Tibial artery (tissue), 4 donors: ENCODE results near the gene ASIC2.
"Not testable (repeated sequence)": the region's sequence is repeated elsewhere in the genome, so short reads cannot be mapped to it uniquely, and the experiment has no call there.

Experiments
- DNase-seq, 2 donors: peaks; one replicate each; pipeline ENCODE4 v3.0.0-alpha.2; 2019
- H3K27ac ChIP-seq, 2 donors: fragments of 200-600 bp; sonication (generic) in 1 of 2; 1 replicate in 1 of 2; 2 replicates in 1 of 2; pipeline ENCODE4 v1.5.1; 2018 to 2019; ENCODE audit warnings: mild to moderate bottlenecking in 1 of 2
- H3K27me3 ChIP-seq, 2 donors: fragments of 200-600 bp; sonication (generic) in 1 of 2; one replicate each; pipeline versions ENCODE4 v1.5.1 to v1.6.0; 2016 to 2019
- H3K36me3 ChIP-seq, 3 donors: fragments of 200-600 bp; sonication (generic) in 2 of 3; one replicate each; pipeline ENCODE4 v1.5.1; 2016 to 2019; ENCODE audit warnings: mild to moderate bottlenecking in 2 of 3
- H3K4me1 ChIP-seq, 4 donors: fragments of 200-600 bp; sonication (generic) in 2 of 4; 1 replicate in 3 of 4; 2 replicates in 1 of 4; pipeline ENCODE4 v1.5.1; 2016 to 2019
- H3K4me3 ChIP-seq, 2 donors: fragments of 200-600 bp; sonication (generic) in 1 of 2; 1 replicate in 1 of 2; 2 replicates in 1 of 2; pipeline ENCODE4 v1.5.1; 2018 to 2019; ENCODE audit warnings: mild to moderate bottlenecking in 2 of 2
- H3K9me3 ChIP-seq, 3 donors: fragments of 200-600 bp; sonication (generic) in 1 of 3; one replicate each; pipeline ENCODE4 v1.5.1; 2016 to 2019
- intact Hi-C: fragments of 100-400 bp; cut with DNase I; formaldehyde crosslinking; loops from one replicate; pipeline ENCODE4 v1.15.0; 2023; ENCODE audit warnings: low total_unique reads
- TF ChIP-seq, protein P1 (sequence below), 2 experiments: fragments of 200-600 bp in 1 of 2; fragments of 450-650 bp in 1 of 2; IDR thresholded peaks; one replicate each; pipeline ENCODE4 v1.5.1; 2017 to 2019; ENCODE audit warnings: antibody characterized with exemption in 2 of 2, mild to moderate bottlenecking in 1 of 2, moderate library complexity in 1 of 2

ASIC2 gene

GRCh38 chr17:32988481-32989101 is 304.5 kb downstream of the ASIC2 start:
- intact Hi-C loops = no loop called here
- no peaks in the 10 kb centered on the region for H3K36me3 ChIP-seq
- no peak overlapping the region for H3K4me3 ChIP-seq
- H3K4me1 ChIP-seq = no peaks in the 10 kb centered on the region
- H3K27me3 ChIP-seq = peaks cover 0 to 8% of the 10 kb centered on the region in 2 donors
- H3K9me3 ChIP-seq = peaks cover 0 to 5% (median 0%) of the 10 kb centered on the region in 3 donors
- no peak overlapping the region for H3K27ac ChIP-seq
- TF ChIP-seq, protein P1, sequence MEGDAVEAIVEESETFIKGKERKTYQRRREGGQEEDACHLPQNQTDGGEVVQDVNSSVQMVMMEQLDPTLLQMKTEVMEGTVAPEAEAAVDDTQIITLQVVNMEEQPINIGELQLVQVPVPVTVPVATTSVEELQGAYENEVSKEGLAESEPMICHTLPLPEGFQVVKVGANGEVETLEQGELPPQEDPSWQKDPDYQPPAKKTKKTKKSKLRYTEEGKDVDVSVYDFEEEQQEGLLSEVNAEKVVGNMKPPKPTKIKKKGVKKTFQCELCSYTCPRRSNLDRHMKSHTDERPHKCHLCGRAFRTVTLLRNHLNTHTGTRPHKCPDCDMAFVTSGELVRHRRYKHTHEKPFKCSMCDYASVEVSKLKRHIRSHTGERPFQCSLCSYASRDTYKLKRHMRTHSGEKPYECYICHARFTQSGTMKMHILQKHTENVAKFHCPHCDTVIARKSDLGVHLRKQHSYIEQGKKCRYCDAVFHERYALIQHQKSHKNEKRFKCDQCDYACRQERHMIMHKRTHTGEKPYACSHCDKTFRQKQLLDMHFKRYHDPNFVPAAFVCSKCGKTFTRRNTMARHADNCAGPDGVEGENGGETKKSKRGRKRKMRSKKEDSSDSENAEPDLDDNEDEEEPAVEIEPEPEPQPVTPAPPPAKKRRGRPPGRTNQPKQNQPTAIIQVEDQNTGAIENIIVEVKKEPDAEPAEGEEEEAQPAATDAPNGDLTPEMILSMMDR (IDR thresholded peaks at IDR 0.05) = no peak
- no peak for DNase-seq

DNA sequence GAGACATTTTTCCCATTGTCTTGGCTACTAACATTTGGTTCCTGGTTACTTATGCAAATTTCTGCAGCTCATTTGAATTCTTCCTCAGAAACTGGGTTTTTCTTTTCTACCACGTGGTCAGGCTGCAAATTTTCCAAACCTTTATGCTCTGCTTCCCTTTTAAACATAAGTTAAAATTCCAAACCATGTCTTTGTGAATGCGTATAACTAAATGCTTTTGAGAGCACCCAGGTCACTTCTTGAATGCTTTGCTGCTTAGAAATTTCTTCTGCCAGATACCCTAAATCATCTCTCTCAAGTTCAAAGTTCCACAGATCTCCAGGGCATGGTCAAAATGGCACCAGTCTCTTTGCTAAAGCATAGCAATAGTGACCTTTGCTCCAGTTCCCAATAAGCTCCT is 305.2 kb downstream of the ASIC2 start:
- H3K4me1 ChIP-seq, H3K36me3 ChIP-seq, DNase-seq, H3K27ac ChIP-seq, H3K4me3 ChIP-seq, H3K9me3 ChIP-seq, intact Hi-C loops, H3K27me3 ChIP-seq: not testable (repeated sequence)

GRCh38 chr17:32987453-32987805 is 305.7 kb downstream of the ASIC2 start:
- H3K27me3 ChIP-seq, intact Hi-C loops, H3K36me3 ChIP-seq, H3K9me3 ChIP-seq, H3K4me1 ChIP-seq, H3K4me3 ChIP-seq, DNase-seq, H3K27ac ChIP-seq: not testable (repeated sequence)

DNA sequence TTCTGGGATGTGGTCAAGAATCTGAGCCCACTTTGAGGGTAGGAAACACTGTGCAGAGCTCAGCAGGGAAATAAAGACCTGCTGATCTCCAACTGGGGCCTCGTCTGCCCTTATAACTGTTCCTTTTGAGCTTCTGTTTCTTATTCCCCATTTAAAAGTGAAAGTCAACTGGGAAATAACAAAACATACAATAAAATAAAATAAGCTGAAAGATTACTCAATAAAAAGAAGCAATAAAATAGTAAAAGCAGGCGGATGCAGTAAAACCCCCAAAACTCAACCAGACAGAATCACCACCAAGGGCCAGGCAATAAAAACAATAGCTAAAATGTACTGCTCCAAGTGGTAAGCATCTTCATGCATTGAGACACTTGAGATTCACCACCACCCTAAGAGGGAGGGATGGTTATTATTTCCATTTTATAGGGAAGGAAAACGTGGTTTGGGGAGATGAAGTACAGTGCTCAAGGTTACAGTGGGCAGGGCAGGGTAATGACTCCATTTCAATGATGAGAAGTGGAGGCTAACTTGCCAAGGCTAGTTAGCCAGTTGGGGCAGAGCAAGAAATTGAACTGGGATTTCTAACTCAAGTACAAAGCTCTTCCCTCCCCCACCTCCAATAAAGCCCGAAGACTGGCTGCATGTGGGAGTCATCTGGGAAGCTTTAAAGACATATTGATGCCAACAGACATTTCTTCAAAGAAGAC is 307.9 kb downstream of the ASIC2 start:
- Histone ChIP-seq H3K36me3 (no peaks in the 10 kb centered on the region), H3K27me3 (peaks cover 0 to 3% of the 10 kb centered on the region in 2 donors), H3K4me3 (no peak overlapping the region), H3K9me3 (peaks cover 0 to 11% (median 0%) of the 10 kb centered on the region in 3 donors), H3K27ac (no peak overlapping the region), H3K4me1 (no peaks in the 10 kb centered on the region)
- intact Hi-C loops = no loop called here
- DNase-seq = no peak
- TF ChIP-seq, protein P1 (IDR thresholded peaks at IDR 0.05) = no peak

- H3K36me3 ChIP-seq, DNase-seq, intact Hi-C loops, H3K4me1 ChIP-seq, H3K9me3 ChIP-seq, H3K4me3 ChIP-seq, H3K27me3 ChIP-seq, H3K27ac ChIP-seq: not testable (repeated sequence)
These were observed 311.5 kb downstream of the ASIC2 start for GRCh38 chr17:32981611-32982010.

DNA sequence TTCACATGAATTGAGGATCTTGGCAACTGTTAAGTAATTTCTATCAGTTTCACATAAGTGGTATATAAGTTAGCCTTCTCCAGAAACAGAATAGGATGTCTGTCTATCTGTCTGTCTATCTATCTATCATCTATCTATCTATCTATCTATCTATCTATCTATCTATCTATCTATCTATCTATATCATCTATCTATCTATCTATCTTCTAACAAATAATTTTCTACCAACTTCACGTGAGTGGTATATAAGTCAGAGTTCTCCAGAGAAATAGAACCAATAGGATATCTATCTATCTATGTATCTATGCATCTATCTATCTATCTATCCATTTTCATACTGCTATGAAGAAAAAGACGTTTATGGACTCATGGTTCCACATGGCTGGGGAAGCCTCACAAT is 312.9 kb downstream of the ASIC2 start:
- H3K36me3 ChIP-seq = no peaks in the 10 kb centered on the region
- H3K4me1 ChIP-seq = no peaks in the 10 kb centered on the region
- no peak overlapping the region for H3K4me3 ChIP-seq
- peaks cover 0 to 6% (median 0%) of the 10 kb centered on the region in 3 donors for H3K9me3 ChIP-seq
- TF ChIP-seq, protein P1 (IDR thresholded peaks at IDR 0.05) = no peak
- H3K27me3 ChIP-seq = peaks cover 0 to 3% of the 10 kb centered on the region in 2 donors
- no peak for DNase-seq
- no peak overlapping the region for H3K27ac ChIP-seq
- intact Hi-C loops = no loop called here

- no peak for DNase-seq
- Histone ChIP-seq H3K27ac (no peak overlapping the region), H3K4me3 (no peak overlapping the region), H3K36me3 (no peaks in the 10 kb centered on the region), H3K9me3 (peaks cover 0 to 2% (median 0%) of the 10 kb centered on the region in 3 donors), H3K27me3 (no peaks in the 10 kb centered on the region), H3K4me1 (no peaks in the 10 kb centered on the region)
- TF ChIP-seq, protein P1 (IDR thresholded peaks at IDR 0.05) = no peak
- intact Hi-C loops = no loop called here
These were observed 316.5 kb downstream of the ASIC2 start for GRCh38 chr17:32976605-32977004.
